HG03439 (cell line): Measurements from ENCODE around the gene PHYKPL.
A peak's percentile ranks its signal among the peaks of the same experiment; 100 is the strongest.
"Not testable (repeated sequence)": the region's sequence is repeated elsewhere in the genome, so short reads cannot be mapped to it uniquely, and the experiment has no call there.

Experiments used
- ATAC-seq: cut with Tn5 transposase; IDR thresholded peaks from one replicate; pipeline ENCODE4 v1.9.1; 2021; ENCODE audit warnings: mild to moderate bottlenecking, moderate library complexity; ENCODE audit not compliant: unreplicated experiment

Gene PHYKPL

DNA sequence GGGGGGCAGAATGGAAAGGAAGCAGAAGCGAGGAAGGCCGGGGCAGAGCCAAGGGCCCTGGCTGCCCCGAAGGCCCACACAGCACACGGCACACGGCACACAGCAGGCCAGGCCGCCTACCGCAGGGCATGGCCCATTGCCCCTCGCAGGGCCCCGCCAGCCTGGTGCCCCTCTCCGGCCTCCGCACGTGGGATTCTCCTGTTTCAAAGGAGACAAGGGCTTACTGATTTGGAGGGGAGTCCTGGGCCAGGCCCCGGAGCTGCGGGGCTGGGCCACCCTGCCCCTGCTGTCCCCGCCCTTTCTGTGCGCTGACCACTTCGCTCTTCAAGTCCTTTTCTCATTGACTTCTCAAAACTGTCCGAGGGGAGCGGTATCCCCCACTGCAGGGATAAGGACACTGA, 7.7 kb upstream of the PHYKPL start:
- ATAC-seq: no peak

DNA sequence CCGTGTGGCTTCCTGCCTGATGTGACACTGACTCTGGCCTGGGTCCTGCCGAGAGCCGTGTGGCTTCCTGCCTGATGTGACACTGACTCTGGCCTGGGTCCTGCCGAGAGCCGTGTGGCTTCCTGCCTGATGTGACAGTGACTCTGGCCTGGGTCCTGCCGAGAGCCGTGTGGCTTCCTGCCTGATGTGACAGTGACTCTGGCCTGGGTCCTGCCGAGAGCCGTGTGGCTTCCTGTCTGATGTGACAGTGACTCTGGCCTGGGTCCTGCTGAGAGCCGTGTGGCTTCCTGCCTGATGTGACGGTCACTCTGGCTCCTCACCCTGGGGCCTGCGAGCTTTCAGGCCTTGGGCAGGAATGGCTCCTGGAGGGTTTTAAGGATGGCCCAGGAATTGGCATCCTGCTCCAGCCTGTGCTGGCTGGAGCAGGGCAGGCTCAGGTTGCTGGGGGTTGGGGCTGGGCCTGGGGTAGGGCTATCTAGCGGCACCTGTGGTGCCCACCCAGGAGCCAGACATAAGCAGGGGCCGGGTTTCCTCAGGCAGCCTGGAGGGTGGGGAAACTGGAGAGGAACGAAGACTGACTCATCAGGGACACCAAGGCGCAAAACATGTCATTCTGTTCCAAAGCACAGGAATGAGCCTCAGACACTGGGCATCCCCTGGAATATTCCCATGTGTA, 7.2 kb upstream of the PHYKPL start:
- ATAC-seq: not testable (repeated sequence)

DNA sequence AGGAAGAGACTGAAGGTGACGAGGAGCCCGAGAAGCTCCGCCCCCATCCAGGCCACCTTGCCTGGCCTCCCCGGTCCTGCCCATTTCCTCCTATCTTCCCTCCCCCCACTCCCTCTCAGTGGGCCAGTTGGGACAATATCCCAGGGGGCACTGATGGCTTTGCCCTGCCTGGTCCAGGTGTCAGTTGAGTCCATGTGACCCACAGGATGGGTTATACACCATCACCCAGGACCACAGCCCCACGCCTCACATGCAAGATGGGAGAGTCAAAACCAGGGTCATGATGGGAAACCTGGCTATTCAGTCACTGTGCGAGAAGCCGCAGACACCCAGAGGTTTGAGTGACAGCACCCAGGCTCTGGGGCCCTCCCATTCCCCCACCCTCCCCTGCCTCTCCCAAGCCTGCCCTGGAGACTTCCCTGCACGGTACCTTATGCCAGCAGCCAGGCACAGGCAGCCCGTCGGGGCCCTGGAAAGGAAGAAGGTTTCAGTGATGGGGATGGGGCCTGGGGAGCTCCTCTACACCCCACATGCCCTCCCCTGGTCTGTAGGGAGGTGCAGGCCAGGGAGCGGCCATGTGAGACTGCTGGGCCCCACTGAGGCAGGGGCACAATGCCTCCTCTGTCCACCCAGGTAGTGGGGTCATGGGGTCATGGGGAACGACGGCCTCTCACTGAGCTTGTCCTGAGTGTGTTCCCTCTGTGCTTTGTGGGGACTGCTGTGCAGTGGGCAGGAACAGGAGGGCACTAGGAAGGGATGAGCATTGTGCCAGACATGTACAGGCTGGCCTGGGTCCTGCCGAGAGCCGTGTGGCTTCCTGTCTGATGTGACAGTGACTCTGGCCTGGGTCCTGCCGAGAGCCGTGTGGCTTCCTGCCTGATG, 6.3 kb upstream of the PHYKPL start:
- no peak for ATAC-seq

DNA sequence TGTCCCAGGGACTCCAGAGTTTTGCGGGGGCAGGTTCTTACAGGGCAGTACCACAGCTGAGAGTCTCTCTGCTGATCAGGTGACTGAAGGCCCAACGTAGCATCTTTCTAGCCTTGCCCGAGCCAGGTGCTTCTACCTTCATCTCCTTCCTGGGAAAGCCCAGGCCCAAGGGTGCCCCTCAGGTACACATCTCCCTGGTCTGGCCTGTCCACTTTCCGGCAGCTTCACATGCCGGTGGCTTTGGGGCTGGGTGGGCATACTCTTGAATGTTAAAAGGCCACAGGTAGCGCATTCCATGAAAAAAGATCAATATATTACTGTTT, 5.7 kb upstream of the PHYKPL start:
- ATAC-seq: no peak

DNA sequence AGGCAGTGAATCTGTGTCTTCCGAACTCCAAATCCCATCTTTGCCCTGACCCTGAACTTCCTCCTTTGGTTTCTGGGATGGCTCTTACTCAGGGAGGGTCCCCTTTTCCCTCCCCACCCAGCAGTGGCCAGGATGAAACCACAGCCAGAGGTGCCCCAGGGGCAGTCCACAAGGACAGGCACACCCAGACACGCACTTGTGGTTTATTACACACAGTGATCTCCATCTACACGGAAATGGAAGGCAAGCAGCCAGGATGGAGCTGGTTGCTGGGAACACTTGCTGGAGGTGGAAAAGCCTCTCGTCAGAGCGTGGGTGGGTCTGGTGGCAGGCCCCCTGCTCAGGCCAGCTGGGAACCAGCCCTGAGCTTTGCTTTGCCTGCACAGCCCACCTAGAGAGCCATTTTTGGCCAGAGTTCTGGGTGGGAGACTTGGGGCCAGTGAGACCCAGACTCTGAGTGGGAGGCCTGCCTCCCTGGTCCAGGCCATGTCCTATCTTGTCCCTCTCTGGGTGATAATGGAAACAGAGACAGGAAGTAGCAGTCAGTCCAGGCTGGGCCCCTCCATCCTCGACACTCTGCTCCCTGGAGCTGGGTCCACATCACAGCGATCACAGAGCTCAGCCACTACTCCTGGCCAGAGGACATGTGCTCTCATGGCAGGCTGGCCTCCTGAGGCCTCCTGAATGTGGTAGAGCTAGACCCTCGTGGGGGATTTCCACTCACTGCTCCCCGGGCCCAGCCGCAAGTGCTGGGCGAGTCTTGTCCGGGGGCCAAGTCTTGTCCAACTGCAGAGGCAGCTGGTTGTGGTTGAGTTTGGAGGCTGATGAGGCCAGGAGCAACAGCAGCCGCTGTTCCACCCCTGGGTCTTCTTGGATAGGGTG, 5.1 kb upstream of the PHYKPL start:
- ATAC-seq: no peak

DNA sequence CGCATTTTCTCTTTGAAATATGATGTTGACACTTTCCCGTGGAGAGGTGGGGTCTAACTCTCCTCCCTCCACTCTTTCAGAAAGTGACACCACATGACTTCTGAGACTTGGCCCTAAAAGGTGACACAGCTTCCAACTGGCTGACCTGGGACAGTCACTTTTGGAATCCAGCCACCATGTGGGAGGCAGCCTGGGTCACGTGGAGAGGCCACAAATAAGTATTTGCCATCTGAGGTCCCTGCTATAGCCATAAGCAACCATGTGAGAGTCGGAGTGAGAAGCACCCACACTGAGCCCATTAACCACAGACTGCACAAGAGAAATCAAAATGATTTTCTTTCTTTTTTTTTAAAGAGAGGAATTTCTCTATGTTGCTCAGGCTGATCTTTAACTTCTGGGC, 4.1 kb upstream of the PHYKPL start:
- ATAC-seq: no peak

DNA sequence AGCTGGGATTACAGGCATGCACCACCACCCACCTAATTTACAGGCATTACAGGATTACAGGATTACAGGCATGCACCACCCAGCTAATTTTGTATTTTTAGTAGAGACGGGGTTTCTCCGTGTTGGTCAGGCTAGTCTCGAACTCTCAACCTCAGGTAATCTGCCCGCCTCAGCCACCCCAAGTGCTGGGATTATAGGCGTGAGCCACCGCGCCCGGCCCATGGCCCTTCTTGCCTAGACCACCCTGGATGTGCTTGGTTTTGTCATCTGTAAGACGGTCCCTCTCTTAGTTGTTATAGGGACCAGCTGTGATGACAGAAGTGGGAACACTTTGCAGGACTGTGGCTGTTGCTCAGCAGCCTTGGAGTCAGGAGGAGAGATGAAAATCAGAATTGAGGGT, 3.5 kb upstream of the PHYKPL start:
- no peak for ATAC-seq

DNA sequence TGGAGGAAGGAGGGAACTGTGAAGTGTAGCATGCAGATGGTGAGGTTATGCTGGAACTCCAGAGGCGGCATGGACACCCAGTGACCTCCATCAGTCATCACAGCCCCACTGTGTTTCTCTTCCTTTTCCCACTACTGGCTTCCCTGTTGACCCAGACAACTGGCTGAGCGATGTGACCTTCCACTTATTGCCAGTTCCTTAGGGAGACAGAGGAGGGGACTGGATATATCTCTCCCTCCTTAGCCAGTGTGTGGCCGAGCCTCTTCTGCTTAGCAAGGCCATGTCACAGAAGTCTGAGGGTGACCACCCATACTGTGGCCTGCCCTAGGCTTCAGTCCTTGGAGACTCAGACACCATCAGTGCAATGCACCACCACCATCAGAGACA, 3.0 kb upstream of the PHYKPL start:
- ATAC-seq: no peak

DNA sequence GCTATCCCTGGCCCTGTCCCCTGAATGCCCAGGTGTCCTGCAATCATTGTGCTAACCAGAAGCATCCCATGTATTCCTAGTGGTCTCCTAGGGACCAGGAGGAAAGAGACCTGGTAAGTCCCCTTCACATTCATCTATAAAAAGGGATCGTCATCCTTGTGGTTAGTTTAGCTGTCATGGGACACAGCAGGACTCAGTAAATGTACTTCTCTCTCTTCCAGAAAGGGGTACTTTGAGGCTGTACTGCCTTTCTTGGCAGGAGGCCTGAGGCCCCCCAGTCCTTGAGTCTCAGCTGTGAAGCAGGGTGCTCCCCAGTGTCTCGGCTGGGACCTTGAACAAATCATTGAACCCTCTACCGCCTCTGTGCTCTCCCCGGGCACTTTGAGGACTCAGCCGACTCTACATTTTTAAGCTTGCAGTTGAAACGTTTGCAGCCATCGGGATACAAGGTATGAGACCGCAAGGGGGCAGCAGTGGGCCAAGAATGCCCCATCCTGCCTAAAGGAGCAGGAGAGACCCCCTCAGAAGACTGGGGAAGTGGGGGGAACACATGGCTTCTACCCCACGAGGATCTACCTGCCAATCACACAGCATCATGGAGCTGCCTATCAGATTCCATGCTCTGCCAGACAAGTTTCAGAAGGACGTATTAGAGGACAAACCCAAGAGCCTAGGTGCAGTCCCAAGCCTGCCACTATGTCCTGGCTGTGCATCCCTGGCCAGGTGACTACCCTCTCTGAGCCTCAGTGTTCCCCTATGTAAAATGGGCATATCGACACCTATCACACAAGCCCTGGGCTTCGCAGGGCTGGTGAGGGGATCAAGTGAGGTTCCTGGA, 2.4 kb upstream of the PHYKPL start:
- no peak for ATAC-seq

DNA sequence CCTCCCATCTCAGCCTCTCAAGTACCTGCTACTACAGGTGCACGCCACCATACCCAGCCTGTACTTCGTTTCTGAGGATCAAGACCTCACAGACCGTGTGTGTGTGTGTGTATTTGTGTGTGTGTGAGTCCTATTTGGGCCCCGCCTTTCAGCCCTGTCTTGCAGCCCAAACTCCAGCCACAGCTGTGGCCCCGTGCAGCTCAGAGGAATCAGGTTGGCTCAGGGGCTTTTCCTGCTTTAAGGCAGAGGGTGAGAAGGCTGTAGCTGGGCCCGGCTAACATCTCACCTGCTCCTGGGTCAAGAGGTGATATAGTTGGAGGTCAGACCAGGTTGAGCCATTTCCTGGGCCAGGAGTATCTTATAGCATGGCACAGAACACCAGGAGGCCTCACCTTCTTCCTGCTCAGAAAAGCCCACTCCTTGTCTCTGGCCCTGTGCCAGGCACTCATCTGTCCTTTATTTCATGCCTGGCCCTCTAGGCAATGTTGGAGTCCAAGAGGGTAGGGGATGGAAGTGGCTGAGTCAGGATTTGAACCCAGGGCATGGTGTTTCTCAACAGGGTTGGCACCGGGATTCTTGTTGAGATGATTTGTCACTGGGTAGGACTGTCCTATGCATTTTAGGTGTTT, 1.6 kb upstream of the PHYKPL start:
- ATAC-seq: no peak

DNA sequence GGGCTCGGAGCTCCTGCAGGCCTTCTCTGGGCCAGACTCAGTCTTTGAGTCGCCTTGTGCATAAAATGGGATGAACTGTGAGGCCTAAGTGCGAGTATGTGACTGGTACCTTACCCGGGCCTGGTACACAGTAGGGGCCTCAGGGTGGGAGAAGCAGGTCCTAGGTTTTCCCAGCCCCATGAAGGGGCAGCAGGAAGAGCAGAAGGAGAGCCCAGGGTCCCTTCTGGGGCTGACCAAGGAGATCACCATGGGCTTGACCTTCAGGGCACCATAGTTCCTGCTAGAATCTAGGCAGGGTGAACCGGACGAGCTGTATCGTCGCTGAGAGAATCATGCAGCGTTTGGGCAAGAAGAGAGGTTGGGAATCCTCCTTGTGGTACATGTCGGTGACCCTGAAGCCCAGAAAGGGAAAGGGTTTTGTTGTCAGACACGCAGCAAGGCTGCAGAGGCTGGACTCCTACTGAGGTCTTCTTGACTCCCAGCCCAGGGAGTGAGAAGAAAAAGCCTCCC, 373 bp upstream of the PHYKPL start:
- ATAC-seq: peak; percentile 26

DNA sequence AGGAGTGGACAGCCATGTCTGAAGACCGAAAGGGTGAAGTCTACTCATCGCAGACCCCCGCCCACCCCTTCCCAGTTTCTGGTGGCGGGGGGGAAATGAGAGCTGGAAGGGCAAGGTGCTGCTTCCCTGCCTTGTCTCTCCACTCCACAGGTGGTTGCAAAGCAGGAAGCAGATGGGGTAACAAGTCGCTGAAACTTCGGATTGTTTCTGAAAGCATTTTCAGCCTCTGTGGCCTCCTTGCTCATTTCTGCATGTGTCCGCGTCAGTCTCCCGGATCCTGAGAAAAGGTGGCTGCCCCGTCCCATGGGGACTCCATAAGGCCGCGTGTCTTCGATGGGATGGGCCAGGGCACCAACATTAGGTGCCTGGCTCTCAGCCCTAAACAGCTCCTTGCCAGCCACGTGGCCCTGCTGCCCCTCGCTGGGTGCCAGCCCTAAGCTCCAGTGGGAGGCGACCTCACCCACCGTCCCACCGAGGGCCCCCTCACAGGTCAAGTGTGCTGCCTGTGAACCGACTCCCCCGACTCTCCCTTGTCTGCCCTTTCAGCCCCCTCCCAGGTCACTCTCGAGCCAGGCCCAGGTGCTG, 971 bp downstream of the PHYKPL start:
- peak; percentile 2 for ATAC-seq

DNA sequence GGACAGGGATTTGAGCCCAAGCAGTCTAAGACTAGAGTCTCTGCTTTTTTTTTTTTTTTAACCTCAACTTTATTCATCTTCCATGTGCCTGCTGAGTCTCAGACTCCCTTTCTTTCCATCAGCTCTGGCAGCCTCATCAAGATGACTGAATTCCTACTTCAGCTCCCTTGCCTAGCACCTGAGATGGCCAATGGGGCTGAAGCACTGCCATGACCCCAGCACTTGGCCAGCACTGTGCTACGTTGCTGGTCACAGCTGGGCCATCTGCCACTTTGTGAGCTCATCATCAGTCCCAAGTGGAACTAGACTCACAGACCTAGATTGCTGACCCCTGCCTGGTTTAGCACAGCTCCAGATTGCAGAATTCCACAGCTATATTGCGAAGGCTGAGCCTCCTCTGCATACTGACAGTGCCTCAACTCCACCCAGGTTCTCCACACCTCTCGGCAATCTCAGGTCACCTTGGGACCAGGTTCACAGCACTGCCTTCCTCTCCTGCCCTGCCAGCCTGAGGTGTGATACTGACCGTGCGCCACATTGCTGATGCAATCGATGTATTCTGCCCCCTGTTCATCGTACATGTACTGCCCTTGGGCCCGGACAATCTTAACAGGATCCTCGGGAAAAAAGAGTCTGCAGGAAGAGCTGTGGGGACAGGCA, 1.6 kb downstream of the PHYKPL start:
- no peak for ATAC-seq

DNA sequence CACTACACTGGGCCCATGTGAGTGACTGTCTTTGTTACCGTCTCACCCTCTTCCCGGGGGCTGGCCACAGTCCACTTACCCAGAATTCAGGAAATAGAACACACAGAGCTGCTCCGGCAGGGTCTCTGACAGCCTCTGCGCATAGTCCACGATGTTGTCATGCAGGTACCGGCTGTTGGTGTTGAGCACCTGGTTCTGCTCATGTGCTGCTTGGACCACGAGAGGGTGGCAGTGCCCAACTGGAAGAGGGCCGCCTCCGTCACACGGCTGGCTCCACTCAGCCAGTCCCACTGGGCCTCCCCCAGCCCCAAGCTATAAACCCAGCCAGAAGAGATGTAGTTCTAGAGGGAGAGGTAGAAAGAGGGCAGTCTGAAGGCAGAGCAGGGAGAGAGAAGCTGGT, 2.7 kb downstream of the PHYKPL start:
- no peak for ATAC-seq

DNA sequence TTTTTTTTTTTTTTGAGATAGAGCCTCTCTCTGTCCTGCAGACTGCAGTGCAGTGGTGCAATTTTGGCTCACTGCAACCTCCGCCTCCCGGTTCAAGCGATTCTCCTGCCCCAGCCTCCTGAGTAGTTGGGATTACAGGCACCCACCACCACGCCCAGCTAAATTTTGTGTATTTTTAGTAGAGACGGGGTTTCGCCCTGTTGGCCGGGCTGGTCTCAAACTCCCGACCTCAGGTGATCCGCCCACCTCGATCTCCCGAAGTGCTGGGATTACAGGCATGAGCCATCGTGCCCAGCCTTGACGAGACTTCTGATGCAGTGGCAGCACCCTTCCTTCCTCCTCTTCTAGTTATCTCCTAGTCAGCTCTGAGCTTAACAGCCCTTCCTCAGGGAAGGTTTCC, 3.5 kb downstream of the PHYKPL start:
- ATAC-seq: not testable (repeated sequence)

DNA sequence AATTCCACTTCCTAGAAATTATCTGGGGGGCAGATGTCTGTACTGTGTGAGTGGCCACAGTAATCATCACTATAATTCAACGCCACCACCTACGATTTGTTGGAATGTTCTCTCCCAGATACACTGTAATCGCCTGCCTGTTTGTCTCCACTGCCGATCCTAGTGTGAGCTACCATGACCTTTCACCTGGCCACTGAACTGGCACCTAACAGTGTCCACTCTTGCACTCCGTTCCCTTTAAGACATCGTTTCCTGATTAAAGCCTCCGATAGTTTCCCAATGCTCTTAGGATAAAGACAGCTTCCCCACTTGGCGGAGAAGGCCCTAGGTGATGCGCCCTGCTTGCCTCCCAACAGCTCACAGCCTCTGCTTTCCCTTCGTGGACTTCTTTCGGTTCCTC, 4.0 kb downstream of the PHYKPL start:
- ATAC-seq: no peak

DNA sequence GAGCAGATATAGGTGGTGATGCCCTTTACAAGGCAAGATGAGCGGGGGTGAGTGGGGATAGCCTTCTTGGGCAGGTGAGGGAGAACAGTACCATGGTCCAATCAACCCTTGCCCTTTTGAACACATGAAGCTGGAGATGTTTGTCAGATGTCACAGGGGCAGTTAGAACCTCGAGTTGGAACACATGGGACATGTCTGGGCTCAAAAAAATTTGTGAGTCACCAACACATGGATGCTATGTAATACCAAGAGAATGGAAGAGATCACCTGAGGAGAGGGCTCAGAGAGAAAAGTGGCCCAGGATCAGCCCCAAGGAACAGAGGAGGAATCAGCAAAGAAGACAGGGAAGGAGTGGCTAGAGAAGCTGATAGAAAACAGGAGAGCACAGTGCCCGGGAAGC, 4.7 kb downstream of the PHYKPL start:
- no peak for ATAC-seq

DNA sequence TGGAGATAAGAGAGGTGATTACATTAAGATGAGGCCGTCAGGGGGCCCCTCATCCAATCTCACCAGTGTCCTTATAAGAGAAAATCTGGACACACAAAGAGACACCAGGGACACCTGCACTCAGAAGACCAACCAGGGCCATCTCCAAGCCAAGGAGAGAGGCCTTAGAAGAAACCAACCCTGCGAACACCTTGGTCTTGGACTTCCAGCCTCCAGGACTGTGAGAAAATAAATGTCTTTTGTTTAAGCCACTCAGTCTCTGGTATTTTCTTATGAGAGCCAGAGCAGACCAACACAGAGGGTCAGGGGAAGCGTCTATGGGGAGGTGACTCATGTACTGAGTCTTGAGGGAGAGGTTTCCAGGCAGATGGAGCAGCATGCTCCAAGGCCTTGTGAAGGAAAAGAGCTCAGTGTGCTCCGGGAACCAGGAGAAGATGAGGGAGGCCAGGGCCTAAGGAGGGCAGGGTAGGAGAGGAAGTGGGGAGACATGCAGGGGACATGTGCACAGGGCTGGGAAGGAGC, 5.4 kb downstream of the PHYKPL start:
- ATAC-seq: no peak

DNA sequence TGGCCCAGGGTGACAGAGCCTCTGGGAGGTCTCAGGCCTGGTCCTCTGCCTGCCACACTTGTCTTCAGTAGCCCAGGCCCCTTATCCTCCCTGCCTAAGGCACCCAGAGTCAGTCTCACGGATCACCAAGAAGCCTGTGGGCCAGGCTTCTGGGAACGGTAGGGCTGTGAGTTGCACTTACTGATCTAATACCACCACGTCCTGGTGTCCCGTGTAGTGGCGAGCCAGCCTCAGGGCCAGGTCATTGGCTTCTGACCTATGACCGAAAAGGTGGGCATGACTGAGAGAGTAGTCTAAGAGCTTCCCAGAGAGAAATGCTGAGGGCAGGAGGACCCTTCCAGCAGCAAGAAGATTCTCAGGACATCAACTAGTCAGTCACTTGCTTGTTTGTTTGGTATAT, 7.4 kb downstream of the PHYKPL start:
- no peak for ATAC-seq
